Mucosa of descending colon (tissue), 3 donors: ENCODE results near the gene SMARCD2. TPM values are rescaled to one million over a fixed set of nuclear protein-coding genes. Genes with fewer than 3 reads are reported as not detected.

Source experiments
- ATAC-seq: fragments of 200-7000 bp; cut with Tn5 transposase; one replicate; pipeline ENCODE4 v1.9.1; 2020; ENCODE audit warnings: mild to moderate bottlenecking, moderate library complexity
- DNase-seq, 3 donors: peaks; one replicate each; pipeline ENCODE4 v3.0.0-alpha.2; 2020
- H3K36me3 ChIP-seq: fragments of 200-600 bp; one replicate; pipeline ENCODE4 v1.8.0; 2021; ENCODE audit warnings: low read depth, mild to moderate bottlenecking
- H3K4me1 ChIP-seq: fragments of 200-600 bp; one replicate; pipeline ENCODE4 v1.8.0; 2021; ENCODE audit warnings: low read depth, mild to moderate bottlenecking
- H3K4me3 ChIP-seq: fragments of 200-600 bp; one replicate; pipeline ENCODE4 v1.8.0; 2021; ENCODE audit warnings: mild to moderate bottlenecking
- H3K9me3 ChIP-seq: fragments of 200-600 bp; one replicate; pipeline ENCODE4 v1.8.0; 2021; ENCODE audit warnings: mild to moderate bottlenecking
- CTCF ChIP-seq: fragments of 200-600 bp; IDR thresholded peaks from one replicate; pipeline ENCODE4 v1.8.0; 2022; ENCODE audit warnings: antibody characterized with exemption, mild to moderate bottlenecking
- intact Hi-C, 2 donors: fragments of 100-400 bp; cut with DNase I in 1 of 2; cut with micrococcal nuclease in 1 of 2; formaldehyde crosslinking; loops; one replicate each; pipeline versions ENCODE4 v1.11.0 to v1.11.1; 2022; cut with DNase I, micrococcal nuclease
- total RNA-seq, 3 donors: library from RNA; stranded (reverse); fragmentation: NEBNext Ultra II Directional in 2 of 3; extraction: Animal tissue kit (Norgen Biotek cat#: 25700) in 2 of 3; gene quantifications; one replicate each; pipeline versions ENCODE4 v1.2.1 to v1.2.4, GENCODE V29; 2021 to 2023
- donor health status: DM: no; HTN: no; CAD: no; lungs with moderate emphysema.
- donor health status: DM: no; HTN: no; CAD: no.
- donor health status: DM: no; HTN: yes; CAD: no.

Gene SMARCD2
- total RNA-seq, 3 donors from 2014 or later = 76.6 to 82.1 (median 80.4) TPM

GRCh38 chr17:63819585-63820537 is 22.6 kb downstream of the SMARCD2 start:
- H3K36me3 ChIP-seq = peaks cover 27% of the 10 kb centered on the region
- no peak overlapping the region for H3K4me3 ChIP-seq
- DNase-seq = no peak
- H3K4me1 ChIP-seq = peaks cover 3% of the 10 kb centered on the region
- intact Hi-C loops = loop anchor here in 1 of 2 donors (10.0 kb wide), 1 partner anchor 45 kb away; the partner anchor contains the start of genes CCDC47 and DDX42
- TF ChIP-seq CTCF = no peak
- ATAC-seq = peak; percentile 53
- no peaks in the 10 kb centered on the region for H3K9me3 ChIP-seq

DNA sequence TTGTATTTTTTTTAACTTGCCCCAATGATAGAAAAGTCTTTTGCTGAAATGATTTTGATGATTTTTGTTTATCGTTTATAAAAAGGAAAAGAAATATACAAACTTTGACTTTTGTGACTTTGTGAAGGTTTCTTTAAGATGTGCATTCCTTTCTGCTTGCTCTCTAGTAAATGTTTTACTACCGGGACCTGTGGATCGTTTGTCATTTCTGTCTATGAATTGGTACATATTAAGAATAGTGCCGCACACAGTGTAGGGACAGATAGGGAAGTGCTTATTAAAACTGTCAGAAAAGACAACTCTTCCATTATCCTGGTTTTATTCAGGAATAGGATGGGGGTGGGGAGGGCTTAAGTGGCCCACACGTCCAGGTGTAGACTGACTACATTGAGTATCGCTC is 23.4 kb downstream of the SMARCD2 start:
- TF ChIP-seq CTCF = no peak
- Histone ChIP-seq H3K4me1 (peaks cover 3% of the 10 kb centered on the region), H3K4me3 (no peak overlapping the region), H3K36me3 (peaks cover 27% of the 10 kb centered on the region), H3K9me3 (no peaks in the 10 kb centered on the region)
- intact Hi-C loops = no loop called here
- no peak for DNase-seq
- ATAC-seq = peak; percentile 40

GRCh38 chr17:63817736-63818385 is 24.6 kb downstream of the SMARCD2 start:
- intact Hi-C loops = no loop called here

GRCh38 chr17:63816669-63817068 is 25.8 kb downstream of the SMARCD2 start:
- intact Hi-C loops = no loop called here
- H3K4me1 ChIP-seq = peaks cover 3% of the 10 kb centered on the region
- peaks cover 33% of the 10 kb centered on the region for H3K36me3 ChIP-seq
- H3K4me3 ChIP-seq = no peak overlapping the region
- ATAC-seq = no peak
- TF ChIP-seq CTCF = no peak
- H3K9me3 ChIP-seq = no peaks in the 10 kb centered on the region
- no peak for DNase-seq

More at GRCh38 chr17:63817736-63818385, 24.6 kb downstream of the SMARCD2 start:
- no peak for DNase-seq
- no peaks in the 10 kb centered on the region for H3K9me3 ChIP-seq
- H3K4me1 ChIP-seq = peaks cover 3% of the 10 kb centered on the region
- H3K4me3 ChIP-seq = no peak overlapping the region
- TF ChIP-seq CTCF = no peak
- peaks cover 27% of the 10 kb centered on the region for H3K36me3 ChIP-seq
- no peak for ATAC-seq

GRCh38 chr17:63816123-63816522 is 26.4 kb downstream of the SMARCD2 start:
- TF ChIP-seq CTCF = no peak
- ATAC-seq (no peak), DNase-seq (no peak)
- Histone ChIP-seq H3K4me3 (no peak overlapping the region), H3K36me3 (peaks cover 36% of the 10 kb centered on the region), H3K9me3 (no peaks in the 10 kb centered on the region), H3K4me1 (peaks cover 3% of the 10 kb centered on the region)
- intact Hi-C loops = no loop called here
